GDM1 (cell line): ENCODE measurements around the gene PTPN22.
A peak's percentile ranks its signal among the peaks of the same experiment; 100 is the strongest.
"Not testable (repeated sequence)": the region's sequence is repeated elsewhere in the genome, so short reads cannot be mapped to it uniquely, and the experiment has no call there.

Experiments used
- DNase-seq: peaks from one replicate; lab custom pipeline; 2025; lab: John Stamatoyannopoulos, UW

PTPN22 gene

DNA sequence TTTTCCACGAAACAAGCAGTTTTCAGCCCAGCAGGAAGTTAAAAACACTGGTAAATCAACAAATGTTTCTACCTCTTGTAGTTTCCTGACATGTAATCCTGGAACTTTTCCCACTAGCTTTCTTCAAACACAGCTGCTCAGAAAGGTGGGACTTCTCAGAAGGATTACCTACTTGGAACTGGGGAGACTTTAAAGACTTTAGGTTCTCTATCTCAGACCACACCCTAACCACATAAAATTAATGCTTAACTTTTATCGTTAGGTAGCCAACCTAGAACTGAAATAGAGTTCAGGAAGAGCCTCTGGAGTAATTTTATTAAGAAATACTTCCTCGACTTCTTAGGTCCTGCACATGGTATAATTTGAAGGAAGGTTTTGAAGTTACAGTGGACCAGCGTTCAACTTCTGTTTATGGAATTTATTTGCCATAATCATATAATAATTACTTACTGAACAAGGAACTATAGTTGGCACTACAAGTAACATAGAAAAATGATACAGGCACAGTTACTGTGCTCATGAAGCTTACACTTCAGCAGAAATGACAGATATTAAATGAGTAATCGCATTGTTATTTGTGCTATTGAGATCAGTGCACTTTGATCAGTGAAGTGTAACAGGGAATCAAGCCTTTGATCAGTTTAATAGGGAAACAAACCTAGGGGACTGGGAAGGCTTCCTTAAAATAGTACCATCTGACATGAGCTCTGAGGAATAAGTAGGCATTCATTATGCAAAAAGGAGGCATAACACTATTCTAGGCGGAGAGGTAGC is 16.1 kb upstream of the PTPN22 start, which contains the start of gene BCL2L15:
TSS of gene BCL2L15 (minus strand) at position 180 of the 774 bp plus-strand sequence. CDS start 206 bp downstream, outside the sequence.
- no peak for DNase-seq

DNA sequence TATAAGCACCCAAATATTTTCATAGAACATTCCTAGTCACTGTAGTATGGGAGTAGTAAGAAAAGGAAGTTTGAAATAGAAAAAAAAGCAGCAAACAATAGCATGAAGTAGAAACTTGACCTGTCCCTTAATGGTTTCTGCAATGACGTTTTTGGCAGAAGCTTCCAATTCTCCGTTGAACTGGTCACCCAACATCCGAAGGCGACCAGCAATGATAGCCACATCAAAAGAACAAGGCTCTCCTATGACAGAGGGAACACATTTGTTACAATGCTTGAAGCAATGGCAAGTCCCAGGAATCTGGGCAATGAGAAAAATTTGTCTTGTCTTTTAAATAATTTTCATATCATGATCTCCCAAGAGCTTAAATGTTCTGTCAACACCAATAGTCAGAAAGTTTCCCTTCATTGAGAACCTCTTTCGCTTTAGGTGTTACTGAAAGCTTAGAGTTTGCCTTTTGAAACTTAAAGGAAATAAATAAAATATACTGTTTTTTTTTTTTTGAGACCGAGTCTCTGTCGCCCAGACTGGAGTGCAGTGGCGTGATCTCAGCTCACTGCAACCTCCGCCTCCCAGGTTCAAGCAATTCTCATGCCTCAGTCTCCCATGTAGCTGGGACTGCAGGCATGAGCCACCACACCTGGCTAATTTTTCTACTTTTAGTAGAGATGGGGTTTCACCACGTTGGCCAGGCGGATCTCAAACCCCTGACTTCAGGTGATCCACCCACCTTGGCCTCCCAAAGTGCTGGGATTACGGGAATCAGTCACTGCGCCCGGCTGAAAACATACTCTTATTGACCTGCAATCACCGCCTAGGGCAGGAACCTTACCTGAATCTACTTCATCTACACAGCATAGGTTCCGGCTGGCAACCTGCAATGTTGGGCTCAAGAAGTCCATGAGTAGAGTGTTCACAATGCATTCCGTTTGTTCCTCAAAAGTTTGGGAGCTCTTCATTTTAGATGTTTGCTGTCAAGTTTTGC is 15.2 kb upstream of the PTPN22 start:
- no peak for DNase-seq

DNA sequence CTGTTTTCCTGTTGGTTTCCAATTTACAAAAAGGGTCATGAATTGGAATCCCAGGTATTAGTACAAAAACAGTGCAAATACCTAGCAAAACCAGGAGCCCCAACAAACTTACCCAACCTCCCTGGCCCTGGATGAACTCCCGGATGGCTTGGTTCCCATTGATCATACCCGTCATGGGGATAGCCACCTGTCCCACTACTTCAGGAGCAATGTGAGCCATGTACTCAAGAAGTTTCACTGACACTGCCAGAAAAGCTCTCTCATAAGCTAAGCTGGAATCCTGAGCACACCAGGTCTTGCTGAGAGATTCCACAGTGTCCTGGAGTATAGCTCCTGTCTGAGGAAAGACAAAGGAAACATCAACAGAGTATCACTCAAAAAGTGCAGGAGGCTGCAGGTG is 10.1 kb upstream of the PTPN22 start:
- no peak for DNase-seq

DNA sequence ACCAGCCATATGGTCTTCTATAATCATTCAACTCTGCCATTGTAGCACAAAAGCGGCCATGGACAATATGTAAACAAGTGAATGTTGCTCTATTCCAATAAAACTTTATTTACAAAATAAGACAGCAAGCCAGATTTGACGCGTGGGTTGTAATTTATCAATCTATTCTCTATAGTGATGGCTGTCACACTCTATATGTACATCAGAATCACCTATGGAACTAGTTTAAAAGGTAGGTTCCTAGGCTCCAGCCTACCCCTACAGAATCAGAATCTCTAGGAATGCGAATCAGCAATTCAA is 8.2 kb upstream of the PTPN22 start:
- no peak for DNase-seq

DNA sequence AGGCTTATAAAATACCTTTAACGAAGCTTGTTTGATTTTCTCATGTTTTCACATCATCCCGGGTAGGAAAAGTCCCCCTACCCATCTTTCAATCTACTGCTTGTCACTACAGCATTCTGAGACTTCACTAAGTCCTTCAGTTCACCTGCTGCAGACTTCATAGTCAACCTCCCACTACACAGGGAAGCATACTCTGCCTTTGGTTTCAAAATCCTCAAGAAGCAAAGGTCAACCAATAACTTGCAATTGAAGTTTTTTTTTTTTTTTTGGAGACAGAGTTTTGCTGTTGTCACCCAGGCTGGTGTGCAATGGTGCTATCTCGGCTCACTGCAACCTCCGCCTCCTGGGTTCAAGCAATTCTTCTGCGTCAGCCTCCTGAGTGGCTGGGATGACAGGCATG is 4.7 kb upstream of the PTPN22 start:
- no peak for DNase-seq

DNA sequence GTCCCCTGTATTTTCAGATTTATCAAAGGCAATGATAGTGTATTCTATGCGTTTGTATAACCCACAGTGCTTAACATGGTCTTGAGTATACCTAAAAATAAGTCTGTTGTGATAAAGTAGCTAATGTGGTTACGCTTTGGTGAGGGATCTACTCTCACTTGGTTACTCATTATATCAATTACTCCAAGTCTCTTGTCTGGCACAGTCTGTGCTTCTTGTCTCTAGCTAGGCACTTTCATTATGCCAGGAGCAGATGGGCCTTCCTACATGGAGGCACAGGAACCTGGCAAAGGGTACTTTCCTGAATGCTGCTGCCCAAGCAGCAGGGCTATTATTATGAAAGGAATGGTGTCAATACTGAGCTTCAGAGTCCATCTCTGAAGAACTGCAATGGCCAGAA is 4.2 kb upstream of the PTPN22 start:
- no peak for DNase-seq

DNA sequence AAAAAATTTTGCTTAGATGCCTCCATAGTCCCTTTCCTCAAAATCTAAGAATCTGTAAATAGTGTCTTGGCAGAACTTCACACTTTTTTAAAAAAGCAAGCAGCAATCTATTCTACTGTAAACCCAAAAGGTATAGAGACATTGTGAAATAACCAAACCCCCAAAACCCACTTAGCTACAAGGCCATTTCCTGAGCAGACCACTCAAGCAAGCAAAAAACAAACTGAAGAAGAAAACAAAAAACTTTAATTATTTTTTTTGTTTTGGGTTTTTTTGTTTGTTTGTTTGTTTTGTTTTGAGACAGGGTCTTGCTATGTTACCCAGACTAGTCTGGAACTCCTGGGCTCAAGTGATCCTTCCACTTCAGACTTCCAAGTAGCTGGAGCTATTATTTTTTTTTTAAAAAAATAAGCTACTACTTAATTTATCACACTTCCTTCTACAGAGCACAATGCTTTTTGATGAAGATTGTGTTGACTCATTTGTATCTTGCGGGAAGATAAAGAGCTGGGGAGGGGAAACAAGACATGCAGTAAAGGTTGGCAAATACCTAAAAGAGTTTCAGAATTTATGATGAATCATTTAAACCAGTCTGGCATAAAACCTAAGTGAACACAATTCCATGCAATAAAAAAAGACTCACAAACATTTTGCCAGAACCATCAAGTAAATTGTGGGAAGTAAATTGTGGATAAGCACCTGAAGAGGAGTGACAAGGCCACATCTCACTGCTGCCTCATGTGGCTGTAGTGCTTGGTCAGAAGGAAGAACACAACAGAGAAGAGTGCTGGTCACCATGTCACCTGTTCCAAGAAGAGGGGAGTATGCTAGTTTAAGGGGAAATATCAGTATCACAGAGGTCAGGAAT is 2.7 kb upstream of the PTPN22 start:
- DNase-seq: no peak

DNA sequence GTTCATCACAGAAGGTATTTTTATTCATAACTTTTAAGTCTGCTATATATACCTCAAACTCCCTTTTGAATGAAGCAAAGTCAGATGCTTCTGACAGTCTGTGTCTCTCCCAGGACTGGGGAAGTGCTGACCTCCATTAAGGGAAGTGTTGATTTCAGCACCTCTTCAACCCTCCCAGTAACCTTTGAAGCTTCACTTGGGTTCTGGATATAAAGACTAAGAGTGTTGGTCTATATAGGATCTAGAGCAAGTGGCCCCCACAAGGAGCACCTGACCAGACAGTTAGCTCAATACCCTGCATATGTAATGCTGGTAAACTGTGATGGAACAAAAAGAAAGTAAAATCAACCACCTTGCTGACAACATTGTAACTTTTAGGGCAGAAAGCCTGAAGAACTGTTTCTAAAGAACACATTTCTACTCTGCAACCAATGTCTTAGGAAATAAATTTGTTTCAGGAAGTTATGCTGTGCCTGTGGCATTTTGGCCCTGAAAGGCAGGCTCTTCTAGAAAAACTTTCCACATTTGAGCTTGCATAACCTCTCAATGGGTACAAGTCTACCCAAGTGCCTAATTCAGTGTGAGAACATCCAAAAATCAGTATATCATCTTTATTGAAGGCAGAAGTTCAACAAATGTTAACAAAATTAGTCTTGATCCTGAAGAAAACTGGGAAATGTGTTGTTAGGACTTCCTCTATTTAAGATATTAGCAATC is 865 bp upstream of the PTPN22 start:
- no peak for DNase-seq

DNA sequence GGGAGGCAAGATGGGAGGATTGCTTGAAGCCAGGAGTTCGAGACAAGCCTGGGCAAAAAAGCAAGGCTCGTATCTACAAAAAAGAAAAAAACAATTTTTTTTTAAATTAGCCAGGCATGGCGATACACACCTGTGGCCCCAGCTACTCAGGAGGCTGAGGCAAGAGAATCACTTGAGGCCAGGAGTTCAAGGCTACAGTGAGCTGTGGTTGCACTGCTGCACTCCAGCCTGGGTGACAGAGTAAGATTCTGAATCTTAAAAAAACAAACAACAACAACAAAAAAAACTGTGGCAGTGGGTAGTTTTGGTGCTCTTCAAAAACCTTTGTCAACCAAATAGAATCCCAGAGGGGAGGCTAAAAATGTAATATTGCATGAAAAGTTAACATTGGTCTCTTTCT is 734 bp downstream of the PTPN22 start:
- DNase-seq: no peak

DNA sequence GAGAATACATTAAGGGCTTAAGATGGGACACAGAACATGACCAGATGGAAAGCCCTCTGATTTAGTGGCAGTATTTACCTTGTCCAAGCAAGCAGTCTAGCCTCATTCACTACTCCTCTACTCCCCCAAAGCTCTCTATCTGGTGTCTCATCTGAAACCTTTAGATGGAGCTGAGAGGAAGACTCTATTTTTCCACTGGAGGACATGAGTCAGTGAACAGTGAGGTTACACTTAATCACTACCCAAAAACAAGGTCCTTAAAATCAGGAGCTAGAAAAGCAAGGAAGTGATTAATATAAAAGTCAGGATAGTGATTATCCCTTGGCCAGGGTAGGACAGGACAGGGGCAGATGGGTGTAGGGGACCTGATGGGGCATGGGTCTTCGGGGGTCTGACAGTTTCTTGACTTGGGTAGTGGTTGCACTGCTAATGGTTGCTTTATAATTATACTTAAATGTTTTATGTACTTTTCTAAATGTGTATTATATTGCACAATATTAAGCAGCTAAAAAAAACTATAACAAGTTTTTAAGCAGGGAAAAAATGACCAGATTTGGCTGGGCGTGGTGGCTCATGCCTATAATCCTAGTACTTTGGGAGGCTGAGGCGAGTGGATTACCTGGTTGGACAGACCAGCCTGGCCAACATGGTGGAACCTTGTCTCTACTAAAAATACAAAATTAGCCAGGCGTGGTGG is 3.0 kb downstream of the PTPN22 start:
- no peak for DNase-seq

DNA sequence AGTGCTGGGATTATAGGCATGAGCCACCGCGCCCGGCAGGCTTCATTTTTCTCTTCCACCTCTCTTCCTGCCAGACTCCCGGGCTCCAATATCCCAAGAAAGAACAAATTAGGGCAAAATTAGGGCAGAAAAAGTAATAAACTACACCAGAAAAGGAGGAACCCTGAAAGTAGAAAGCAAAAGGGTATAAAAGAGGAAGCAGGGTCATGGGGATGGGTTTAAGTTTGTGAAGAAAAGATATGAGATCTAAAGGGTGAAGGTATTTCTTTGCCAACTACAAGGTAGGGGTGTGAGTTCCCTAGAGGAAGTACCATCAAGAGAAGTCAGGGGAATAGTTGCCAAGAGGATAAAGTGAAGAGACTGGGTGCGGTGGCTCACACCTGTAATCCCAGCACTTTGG is 9.9 kb downstream of the PTPN22 start:
- DNase-seq: no peak

DNA sequence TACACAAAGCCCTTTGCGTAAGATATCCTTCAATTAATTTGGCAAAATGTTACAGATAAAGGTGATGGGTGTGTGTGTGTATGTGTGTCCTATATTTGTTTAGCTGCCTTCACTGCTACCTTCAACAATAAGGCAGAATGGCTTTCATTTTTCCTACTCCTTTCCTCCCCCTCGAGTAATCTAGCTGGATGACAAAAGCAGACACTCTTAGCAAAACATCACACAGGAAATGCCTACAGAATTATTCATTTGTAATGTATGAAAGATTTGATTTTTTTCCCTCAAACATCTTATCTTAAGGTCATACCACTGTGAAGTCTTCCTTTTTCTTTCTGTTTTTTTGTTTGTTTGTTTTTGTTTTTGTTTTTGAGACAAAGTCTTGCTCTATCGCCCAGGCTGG is 10.6 kb downstream of the PTPN22 start:
- no peak for DNase-seq

DNA sequence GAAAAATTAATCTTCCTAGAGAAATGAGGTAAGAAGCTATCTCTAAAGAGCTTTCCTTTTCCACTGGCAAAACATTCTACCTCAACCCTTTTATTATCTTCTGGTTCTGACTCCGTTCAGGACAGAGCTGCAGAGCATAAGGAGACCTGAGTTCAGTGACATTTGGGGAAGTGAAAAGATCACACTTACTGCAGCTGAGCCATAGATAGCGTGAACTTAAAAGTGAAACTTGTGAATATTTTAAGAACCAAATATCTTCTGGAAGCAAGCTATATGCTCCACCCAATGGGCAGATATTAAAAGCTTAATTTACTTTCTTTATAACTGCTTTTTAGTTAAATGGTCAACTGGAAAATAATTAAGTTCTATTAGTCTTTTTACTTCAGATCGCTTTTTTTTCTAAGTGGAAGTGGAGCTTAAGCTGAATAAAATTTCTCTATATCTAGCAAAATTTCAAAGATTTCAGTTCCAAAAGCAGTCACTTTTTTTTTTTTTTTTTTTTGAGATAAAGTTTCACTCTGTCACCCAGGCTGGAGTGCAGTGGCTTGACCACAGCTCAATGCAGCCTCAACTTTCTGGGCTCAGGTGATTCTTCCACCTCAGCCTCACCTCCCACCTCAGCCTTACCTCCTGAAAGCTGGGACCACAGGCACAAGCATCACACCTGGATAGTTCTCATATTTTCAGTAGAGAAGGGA is 11.9 kb downstream of the PTPN22 start:
- DNase-seq: peak; percentile 21

DNA sequence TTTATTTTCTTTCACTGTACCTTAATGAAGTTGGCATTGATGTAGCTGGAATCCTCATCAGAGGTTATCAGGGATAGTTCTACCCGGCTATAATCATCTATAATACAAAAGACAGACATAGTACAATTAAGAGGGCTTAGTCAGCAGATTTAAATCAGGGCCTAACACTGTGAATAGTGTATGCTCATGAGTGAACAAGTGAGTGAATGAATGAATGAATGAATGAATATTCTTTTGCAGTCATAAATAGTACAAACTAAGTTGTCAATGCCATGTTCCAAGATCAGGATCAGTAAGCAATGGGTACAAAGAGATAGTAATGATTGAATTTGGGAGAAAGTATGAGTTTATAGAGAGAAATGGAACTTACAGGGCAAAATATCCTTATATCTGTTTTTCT is 12.5 kb downstream of the PTPN22 start:
- DNase-seq: no peak

DNA sequence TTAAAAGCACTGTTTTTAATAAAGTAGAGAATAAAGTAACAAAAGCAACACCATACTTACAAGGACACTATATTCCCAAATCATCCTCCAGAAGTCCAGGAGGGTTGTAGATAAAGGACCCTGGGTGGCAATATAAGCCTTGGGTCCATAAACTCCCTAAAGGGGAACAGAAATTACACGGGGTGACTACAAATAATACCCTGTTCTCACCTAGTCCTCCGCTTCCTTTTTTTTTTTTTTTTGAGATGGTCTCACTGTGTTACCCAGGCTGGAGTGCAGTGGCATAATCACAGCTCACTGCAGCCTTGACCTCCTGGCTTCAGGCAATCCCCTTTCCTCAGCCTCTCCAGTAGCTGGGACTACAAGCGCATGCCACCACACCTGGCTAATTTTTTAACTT is 13.1 kb downstream of the PTPN22 start:
- no peak for DNase-seq

DNA sequence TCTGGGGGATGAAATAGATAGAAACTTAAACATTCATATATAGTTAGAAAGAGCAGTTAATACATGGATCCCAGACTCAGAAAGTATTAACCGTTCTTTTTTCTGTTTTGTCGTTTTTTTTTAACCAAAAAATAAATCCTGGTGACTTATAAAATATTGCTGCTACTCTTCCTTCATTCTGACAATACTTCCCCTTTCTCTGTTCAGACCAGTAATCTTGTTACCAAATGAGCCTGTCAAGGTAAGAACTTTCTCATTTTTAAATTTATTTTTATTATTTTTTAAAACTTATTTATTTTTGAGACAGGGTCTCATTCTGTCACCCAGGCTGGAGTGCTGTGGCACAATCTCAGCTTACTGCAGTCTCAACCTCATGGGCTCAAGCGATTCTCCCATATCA is 13.7 kb downstream of the PTPN22 start:
- no peak for DNase-seq

DNA sequence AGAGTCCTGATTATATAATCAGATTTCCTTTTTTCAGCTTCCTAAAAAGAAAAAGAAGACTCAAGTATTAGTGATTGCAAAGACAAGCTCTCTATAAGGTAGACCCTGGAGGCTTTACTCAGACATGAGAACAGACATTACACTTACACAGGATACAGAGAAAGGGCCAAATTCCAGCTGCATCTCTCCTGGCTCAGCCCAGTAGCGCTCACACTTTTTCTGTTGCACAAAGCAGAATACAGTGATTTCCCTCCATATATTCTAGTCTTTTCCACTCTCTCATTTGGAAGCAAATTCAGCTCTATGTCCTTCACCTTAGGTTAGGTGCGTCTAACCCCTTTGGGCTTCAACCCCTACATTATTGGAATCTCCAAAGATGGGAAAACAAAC is 15.1 kb downstream of the PTPN22 start:
- DNase-seq: no peak

DNA sequence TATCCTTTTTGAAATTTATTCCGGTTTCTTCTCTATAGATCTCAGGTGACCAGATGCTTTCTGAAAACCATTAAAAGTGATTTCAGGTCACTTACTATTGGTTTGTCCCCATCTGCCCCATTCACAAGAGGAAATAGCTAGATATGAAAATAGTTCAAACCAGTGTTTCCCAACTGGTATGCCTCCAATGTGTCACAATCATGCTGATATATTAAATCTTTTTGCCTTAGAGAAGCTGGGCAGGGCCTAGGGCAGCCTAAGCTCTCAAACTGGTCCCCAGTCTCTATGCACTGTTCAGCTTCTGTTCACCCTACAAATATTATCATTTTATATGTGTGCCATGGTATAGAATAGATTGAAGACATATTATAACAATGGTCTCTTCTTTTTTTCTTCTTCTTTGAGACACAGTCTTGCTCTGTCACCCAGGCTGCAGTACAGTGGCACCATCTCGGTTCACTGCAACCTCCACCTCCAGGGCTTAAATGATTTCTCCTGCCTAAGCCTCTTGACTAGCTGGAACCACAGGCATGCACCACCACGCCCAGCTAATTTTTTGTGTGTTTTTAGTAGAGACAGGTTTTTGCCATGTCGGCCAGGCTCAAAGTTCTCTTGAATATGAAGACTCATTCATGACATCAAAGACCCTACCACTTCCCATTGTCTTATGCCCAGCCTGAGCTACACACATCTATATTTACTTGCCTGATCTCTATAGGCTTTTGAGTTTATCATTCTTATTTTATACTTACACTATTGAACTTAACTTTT is 15.7 kb downstream of the PTPN22 start:
- no peak for DNase-seq

DNA sequence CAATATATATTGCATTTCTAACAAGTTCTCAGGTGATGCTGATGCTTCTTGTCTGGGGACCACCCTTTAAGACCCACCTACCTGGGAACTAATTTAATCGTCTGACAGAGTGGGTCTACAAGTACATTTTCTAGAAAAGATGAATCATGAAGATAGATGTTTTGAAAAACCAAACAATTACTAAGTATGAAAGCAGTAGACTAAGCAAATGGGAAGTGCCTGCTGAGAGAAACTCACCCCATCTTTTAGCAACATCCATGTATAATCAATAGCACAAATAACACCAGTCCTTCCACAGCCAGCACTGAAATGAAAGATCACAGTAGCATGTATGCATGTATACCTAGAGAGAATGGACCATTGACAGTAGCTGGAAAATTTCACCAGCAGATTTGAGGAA is 17.3 kb downstream of the PTPN22 start:
- DNase-seq: no peak

DNA sequence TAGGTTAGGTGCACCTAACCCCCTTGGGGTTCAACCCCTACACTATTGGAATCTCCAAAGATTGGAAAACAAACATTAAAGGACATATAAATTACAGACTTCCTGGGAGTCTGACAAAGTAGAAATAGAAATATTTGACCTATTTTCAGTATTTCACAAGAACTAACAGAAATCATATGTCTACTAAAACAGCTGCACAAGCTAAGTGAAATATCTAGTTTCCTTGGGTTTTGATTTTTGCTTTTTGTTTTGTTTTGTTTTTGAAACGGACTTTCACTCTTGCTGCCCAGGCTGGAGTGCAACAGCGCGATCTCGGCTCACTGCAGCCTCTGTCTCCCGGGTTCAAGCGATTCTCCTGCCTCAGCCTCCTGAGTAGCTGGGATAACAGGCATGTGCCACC is 18.8 kb downstream of the PTPN22 start:
- not testable (repeated sequence) for DNase-seq
